Transverse colon (tissue), 4 donors: ENCODE data around the gene NSD2. TPM values are rescaled to one million over a fixed set of nuclear protein-coding genes. Genes with fewer than 3 reads are reported as not detected.
A peak's percentile ranks its signal among the peaks of the same experiment; 100 is the strongest.
"Not testable (repeated sequence)": the region's sequence is repeated elsewhere in the genome, so short reads cannot be mapped to it uniquely, and the experiment has no call there.

ENCODE experiments used
- DNase-seq: peaks from one replicate; pipeline ENCODE4 v3.0.0-alpha.2; 2019
- H3K27ac ChIP-seq, 4 donors: fragments of 200-600 bp; sonication (generic); 2 replicates each; pipeline ENCODE4 v1.5.1; 2016 to 2018; ENCODE audit warnings: inconsistent platforms in 4 of 4
- H3K27me3 ChIP-seq: fragments of 200-600 bp; sonication (generic); 2 replicates; pipeline ENCODE4 v1.5.1; 2017; ENCODE audit warnings: inconsistent platforms
- H3K36me3 ChIP-seq, 4 donors: fragments of 200-600 bp; sonication (generic); 2 replicates each; pipeline ENCODE4 v1.5.1; 2017 to 2019; ENCODE audit warnings: inconsistent platforms in 4 of 4
- H3K4me1 ChIP-seq, 4 donors: fragments of 200-600 bp; sonication (generic); 2 replicates each; pipeline ENCODE4 v1.5.1; 2017 to 2020; ENCODE audit warnings: inconsistent platforms in 4 of 4
- H3K4me3 ChIP-seq, 4 donors: fragments of 200-600 bp; sonication (generic); 1 replicate in 1 of 4; 2 replicates in 3 of 4; pipeline versions ENCODE4 v1.5.1 to v1.6.1; 2017 to 2019; ENCODE audit warnings: inconsistent platforms in 4 of 4
- H3K9me3 ChIP-seq, 2 donors: fragments of 200-600 bp; sonication (generic); 2 replicates each; pipeline ENCODE4 v1.5.1; 2017 to 2019; ENCODE audit warnings: inconsistent platforms in 2 of 2
- CTCF ChIP-seq, 5 experiments: fragments of 200-600 bp in 3 of 5; fragments of 450-650 bp in 2 of 5; sonication (generic) in 3 of 5; IDR thresholded peaks; 1 replicate in 2 of 5; 2 replicates in 3 of 5; pipeline ENCODE4 v1.5.1; 2016 to 2017; ENCODE audit warnings: antibody characterized with exemption in 5 of 5, inconsistent platforms in 3 of 5, mild to moderate bottlenecking in 2 of 5, moderate library complexity in 1 of 5
- EP300 ChIP-seq: sonication (generic); formaldehyde crosslinking; IDR thresholded peaks from one replicate; pipeline ENCODE4 v1.6.1; 2017; ENCODE audit warnings: antibody characterized with exemption, low read depth
- POLR2A ChIP-seq: fragments of 450-650 bp; IDR thresholded peaks from one replicate; pipeline ENCODE4 v1.6.1; 2016; ENCODE audit warnings: antibody characterized with exemption, mild to moderate bottlenecking, moderate library complexity
- POLR2AphosphoS5 ChIP-seq, 3 donors: sonication (generic); formaldehyde crosslinking; IDR thresholded peaks; one replicate each; pipeline ENCODE4 v1.6.1; 2016; ENCODE audit warnings: antibody characterized with exemption in 3 of 3
- WGBS, 2 donors: methylation state at CpG; one replicate each; pipeline ENCODE4 v1.1.5; 2018; ENCODE audit warnings: low coverage in 1 of 2; 5-methylcytosine and 5-hydroxymethylcytosine counted together
- in situ Hi-C, 4 donors: fragments of 200-750 bp; cut with MboI; loops; one replicate each; pipeline versions ENCODE4 v1.15.0 to v1.15.1; 2017; ENCODE audit warnings: low sequenced_read_pairs in 3 of 4, low pct_ligation_motif_present in 1 of 4, low pct_unique_long_range_greater_than_20kb in 1 of 4
- intact Hi-C: fragments of 100-400 bp; cut with DNase I; formaldehyde crosslinking; loops from one replicate; pipeline ENCODE4 v1.15.1; 2023; ENCODE audit warnings: low total_unique reads
- total RNA-seq, 4 donors: library from RNA; depleted of rRNA; stranded (reverse); fragments of >200 nt; gene quantifications; one replicate each; pipeline ENCODE4 v1.1.0, GENCODE V29; 2016

NSD2 gene
- total RNA-seq, 4 donors from 2014 or later = 78.4 to 591 (median 158) TPM

DNA sequence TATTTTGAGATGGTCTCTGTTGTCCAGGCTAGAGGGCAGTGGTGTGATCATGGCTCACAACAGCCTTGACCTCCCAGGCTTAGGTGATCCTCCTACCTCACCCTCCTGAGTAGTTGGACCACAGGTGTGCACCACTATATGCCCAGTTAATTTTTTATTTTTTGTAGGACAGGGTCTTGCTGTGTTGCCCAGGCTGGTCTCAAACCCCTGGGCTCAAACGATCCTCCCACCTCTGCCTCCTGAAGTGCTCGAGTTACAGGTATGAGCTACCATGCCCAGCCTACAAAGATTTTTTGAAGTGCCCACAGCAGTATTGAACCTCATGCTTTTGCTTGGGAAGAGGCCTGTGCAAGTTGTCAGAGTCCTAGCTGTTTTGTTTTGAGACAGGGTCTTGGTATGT lies 31.1 kb downstream of the NSD2 start:
- Histone ChIP-seq H3K27me3 (no peaks in the 10 kb centered on the region), H3K27ac (no peak overlapping the region), H3K9me3 (no peaks in the 10 kb centered on the region), H3K4me3 (no peak overlapping the region), H3K4me1 (peaks cover 0 to 34% (median 10%) of the 10 kb centered on the region in 4 donors), H3K36me3 (peaks cover 0 to 13% (median 4%) of the 10 kb centered on the region in 4 donors)
- no peak for TF ChIP-seq POLR2AphosphoS5 (IDR thresholded peaks at IDR 0.05)
- no peak for TF ChIP-seq EP300
- TF ChIP-seq CTCF (IDR thresholded peaks at IDR 0.05) = no peak
- no peak for TF ChIP-seq POLR2A
- DNase-seq = no peak
- in situ Hi-C loops = loop anchor here in 2 of 4 donors (10.0 to 25.0 kb wide), 2 partner anchors 157 to 285 kb away; no protein-coding TSS in a partner anchor
- intact Hi-C loops = loop anchor here (10.0 kb wide), 1 partner anchor 47 kb away; the partner anchor contains the start of gene LETM1
- WGBS, 2 donors = 90% methylated on average over 2 of the region's 2 CpGs; no CpG with 5 or more reads in 1 of the 2 donors

- peaks cover under 1 to 41% (median 15%) of the 10 kb centered on the region in 4 donors for H3K4me1 ChIP-seq
- no peaks in the 10 kb centered on the region for H3K27me3 ChIP-seq
- intact Hi-C loops (loop anchor here (10.0 kb wide), 1 partner anchor 48 kb away; the partner anchor contains the start of gene LETM1), in situ Hi-C loops (loop anchor here in 2 of 4 donors (10.0 to 25.0 kb wide), 2 partner anchors 158 to 284 kb away; no protein-coding TSS in a partner anchor)
- TF ChIP-seq CTCF (IDR thresholded peaks at IDR 0.05) = no peak
- TF ChIP-seq POLR2AphosphoS5 (IDR thresholded peaks at IDR 0.05) = no peak
- TF ChIP-seq EP300 = no peak
- TF ChIP-seq POLR2A = no peak
- 83 to 85% methylated on average over 1 of the region's 1 CpG for WGBS, 2 donors
- peaks cover 0 to 13% (median 4%) of the 10 kb centered on the region in 4 donors for H3K36me3 ChIP-seq
- no peak for DNase-seq
- no peak overlapping the region for H3K27ac ChIP-seq
- no peaks in the 10 kb centered on the region for H3K9me3 ChIP-seq
- no peak overlapping the region for H3K4me3 ChIP-seq
Measured at GRCh38 chr4:1903035-1903434, 31.8 kb downstream of the NSD2 start.

DNA sequence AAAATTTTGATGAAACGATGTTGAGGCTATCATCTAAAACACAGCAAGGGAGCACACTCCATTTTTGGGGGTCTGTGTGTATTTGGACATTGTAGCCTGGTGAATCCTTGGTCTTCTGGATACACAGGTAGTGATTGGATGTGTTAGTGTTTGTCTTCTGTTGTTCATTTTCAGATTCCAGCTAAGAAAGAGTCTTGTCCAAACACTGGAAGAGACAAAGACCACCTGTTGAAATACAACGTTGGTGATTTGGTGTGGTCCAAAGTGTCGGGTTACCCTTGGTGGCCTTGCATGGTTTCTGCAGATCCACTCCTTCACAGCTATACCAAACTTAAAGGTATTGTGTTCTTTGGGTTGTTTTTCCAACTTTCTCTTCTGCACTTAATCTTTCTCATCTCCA lies 32.8 kb downstream of the NSD2 start:
- 76 to 100% methylated on average over 1 to 3 of the region's 3 CpGs for WGBS, 2 donors
- Histone ChIP-seq H3K4me1 (peaks cover 7 to 48% (median 21%) of the 10 kb centered on the region in 4 donors), H3K36me3 (peaks cover 0 to 13% (median 4%) of the 10 kb centered on the region in 4 donors), H3K27ac (peak overlapping the region; percentile 0 to 21 (median 16)), H3K4me3 (no peak overlapping the region), H3K27me3 (no peaks in the 10 kb centered on the region), H3K9me3 (no peaks in the 10 kb centered on the region)
- TF ChIP-seq POLR2AphosphoS5 (IDR thresholded peaks at IDR 0.05) (no peak), EP300 (no peak), POLR2A (no peak), CTCF (IDR thresholded peaks at IDR 0.05) (no peak)
- intact Hi-C loops (loop anchor here (10.0 kb wide), 1 partner anchor 49 kb away; the partner anchor contains the start of gene LETM1), in situ Hi-C loops (loop anchor here in 2 of 4 donors (10.0 to 25.0 kb wide), 2 partner anchors 159 to 283 kb away; no protein-coding TSS in a partner anchor)
- no peak for DNase-seq

- DNase-seq = peak; percentile 38
Measured at GRCh38 chr4:1907848-1908525, 36.8 kb downstream of the NSD2 start.

GRCh38 chr4:1909696-1910095 lies 38.5 kb downstream of the NSD2 start:
- not testable (repeated sequence) for H3K9me3 ChIP-seq, H3K36me3 ChIP-seq, DNase-seq, H3K27me3 ChIP-seq, H3K4me3 ChIP-seq, H3K27ac ChIP-seq
- in situ Hi-C loops = loop anchor here in 2 of 4 donors (10.0 to 25.0 kb wide), 2 partner anchors 165 to 278 kb away; no protein-coding TSS in a partner anchor
- peaks cover 7 to 43% (median 15%) of the 10 kb centered on the region in 4 donors for H3K4me1 ChIP-seq
- WGBS, 2 donors = 81 to 96% methylated on average over 3 to 11 of the region's 11 CpGs
- intact Hi-C loops = loop anchor here (10.0 kb wide), 1 partner anchor 55 kb away; the partner anchor contains the start of gene LETM1

More at GRCh38 chr4:1907848-1908525, 36.8 kb downstream of the NSD2 start:
- TF ChIP-seq EP300 (no peak), CTCF (IDR thresholded peaks at IDR 0.05) (no peak), POLR2AphosphoS5 (IDR thresholded peaks at IDR 0.05) (no peak), POLR2A (no peak)
- 43 to 63% methylated on average over 2 to 7 of the region's 7 CpGs for whole genome bisulfite sequencing, 2 donors
- H3K36me3 ChIP-seq = peaks cover 0 to 2% (median 0%) of the 10 kb centered on the region in 4 donors
- in situ Hi-C loops = loop anchor here in 2 of 4 donors (10.0 to 25.0 kb wide), 2 partner anchors 163 to 279 kb away; no protein-coding TSS in a partner anchor
- H3K4me1 ChIP-seq = peaks cover 7 to 55% (median 21%) of the 10 kb centered on the region in 4 donors
- H3K27me3 ChIP-seq = no peaks in the 10 kb centered on the region
- peak overlapping the region; percentile 59 to 66 (median 60) for H3K27ac ChIP-seq
- no peak overlapping the region for H3K4me3 ChIP-seq
- H3K9me3 ChIP-seq = no peaks in the 10 kb centered on the region
- intact Hi-C loops = loop anchor here (10.0 kb wide), 1 partner anchor 53 kb away; the partner anchor contains the start of gene LETM1
